GM10248 (cell line): ENCODE measurements around the gene DAB2IP.
A peak's percentile ranks its signal among the peaks of the same experiment; 100 is the strongest.
"Not testable (repeated sequence)": the region's sequence is repeated elsewhere in the genome, so short reads cannot be mapped to it uniquely, and the experiment has no call there.

Source experiments
- CTCF ChIA-PET: fragments of 300-600 bp; sonication (Branson Sonifier 250); formaldehyde crosslinking; extraction: SDS; loops from one replicate; lab custom pipeline; 2021; ENCODE audit warnings: antibody characterized with exemption; lab: Yijun Ruan, JAX
- POLR2A ChIA-PET: fragments of 350-650 bp; sonication (Branson Sonifier 250); formaldehyde crosslinking; extraction: SDS; loops from one replicate; lab custom pipeline; 2020; ENCODE audit warnings: antibody characterized with exemption; lab: Yijun Ruan, JAX
- DNase-seq: peaks from one replicate; pipeline ENCODE4 v3.0.0; 2012; ENCODE audit errors: extremely low spot score
- CTCF ChIP-seq: IDR thresholded peaks from 2 replicates; pipeline ENCODE4 v1.5.1; 2012; ENCODE audit warnings: mild to moderate bottlenecking, low read depth; ENCODE audit errors: extremely low read depth, missing control alignments, control extremely low read depth

Gene DAB2IP

GRCh38 chr9:121619545-121620324, 31.7 kb upstream of the DAB2IP start:
- CTCF ChIA-PET = interaction anchor here (1.0 to 1.7 kb wide), 5 partner anchors 10 to 222 kb away, joined by 3 to 4 read pairs (median 4); no protein-coding TSS in a partner anchor
- no peak for DNase-seq
- no peak for TF ChIP-seq CTCF
- POLR2A ChIA-PET = no interaction called here

- POLR2A ChIA-PET = no interaction called here
- DNase-seq = no peak
- CTCF ChIA-PET = interaction anchor here (1.0 to 1.7 kb wide), 6 partner anchors 10 to 221 kb away, joined by 3 to 4 read pairs (median 4); no protein-coding TSS in a partner anchor
- no peak for TF ChIP-seq CTCF
Observed at GRCh38 chr9:121620325-121620673, 31.1 kb upstream of the DAB2IP start.

- DNase-seq = peak; percentile 50
- CTCF ChIA-PET = interaction anchor here (1.0 to 1.7 kb wide), 5 partner anchors 11 to 220 kb away, joined by 3 to 4 read pairs (median 4); no protein-coding TSS in a partner anchor
- POLR2A ChIA-PET = no interaction called here
- TF ChIP-seq CTCF = peak; percentile 40
Observed at GRCh38 chr9:121620777-121621449, 30.5 kb upstream of the DAB2IP start.

GRCh38 chr9:121622387-121623203, 28.8 kb upstream of the DAB2IP start:
- ChIA-PET CTCF (interaction anchor here (1.0 to 1.9 kb wide), 2 partner anchors 10 to 18 kb away, joined by 3 to 4 read pairs; no protein-coding TSS in a partner anchor), POLR2A (no interaction called here)
- DNase-seq = no peak
- no peak for TF ChIP-seq CTCF

- CTCF ChIA-PET = interaction anchor here (0.8 to 1.9 kb wide), 3 partner anchors 9 to 48 kb away, joined by 3 to 4 read pairs (median 3); no protein-coding TSS in a partner anchor
- POLR2A ChIA-PET, DNase-seq: not testable (repeated sequence)
Observed at GRCh38 chr9:121623430-121623829, 28.0 kb upstream of the DAB2IP start.

- DNase-seq = no peak
- TF ChIP-seq CTCF = no peak
- ChIA-PET CTCF (no interaction called here), POLR2A (interaction anchor here (0.7 kb wide), 1 partner anchor 697 kb away, joined by 4 read pairs; no protein-coding TSS in a partner anchor)
Observed at GRCh38 chr9:121625590-121625989, 25.8 kb upstream of the DAB2IP start.
